Erythroblast (primary cell): ENCODE results near the gene SEC31A.

Experiments used
- DNase-seq, 2 experiments: peaks; one replicate each; lab custom pipeline; 2025; lab: John Stamatoyannopoulos, UW
- GATA1 ChIP-seq: IDR thresholded peaks from 2 replicates; pipeline ENCODE4 v1.6.1; 2011; ENCODE audit warnings: low read depth, mild to moderate bottlenecking, control low read depth, low read length, moderate library complexity
- POLR2A ChIP-seq: IDR thresholded peaks from 2 replicates; pipeline ENCODE4 v1.6.1; 2011; ENCODE audit warnings: mild to moderate bottlenecking, low read length

The SEC31A gene

DNA sequence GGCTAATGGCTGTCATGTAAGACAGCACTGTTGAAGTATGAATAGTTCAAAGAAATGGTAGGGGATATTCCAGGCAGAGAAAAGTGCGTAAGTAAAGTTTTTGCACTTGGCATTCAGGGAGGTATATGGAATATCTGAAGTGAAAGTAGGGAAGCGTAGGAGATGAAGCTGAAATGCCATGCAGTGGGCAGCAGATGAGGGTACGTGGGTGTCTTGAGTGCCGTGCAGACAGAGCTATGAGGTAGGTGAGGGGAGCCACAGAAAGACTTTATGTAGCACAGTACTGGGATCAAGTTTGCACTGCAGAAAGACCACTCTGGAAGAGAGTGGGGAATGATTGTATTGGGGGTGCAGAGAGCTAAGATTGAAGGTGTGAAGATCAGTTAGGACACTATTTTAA is 87.2 kb downstream of the SEC31A start:
- TF ChIP-seq POLR2A (no peak), GATA1 (no peak)
- DNase-seq, result no peak

DNA sequence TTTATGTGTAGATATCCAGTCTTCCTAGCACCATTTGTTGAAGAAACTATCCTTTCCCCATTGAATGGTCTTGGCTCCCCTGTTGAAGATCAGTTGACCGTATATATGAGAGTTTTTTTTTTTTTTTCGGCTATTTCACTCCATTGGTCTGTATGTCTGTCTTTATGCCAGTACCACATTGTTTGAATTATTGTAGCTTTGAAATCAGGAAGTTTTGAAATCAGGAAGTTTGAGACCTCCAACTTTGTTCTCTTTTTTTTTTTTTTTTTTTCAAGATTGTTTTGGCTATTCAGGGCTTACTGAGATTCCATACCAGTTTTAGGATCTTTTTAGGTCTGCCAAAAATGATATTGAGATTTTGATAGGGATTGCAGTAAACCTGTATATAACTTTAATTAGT is 88.0 kb downstream of the SEC31A start:
- DNase-seq, result no peak
- no peak for TF ChIP-seq POLR2A
- TF ChIP-seq GATA1, result no peak

DNA sequence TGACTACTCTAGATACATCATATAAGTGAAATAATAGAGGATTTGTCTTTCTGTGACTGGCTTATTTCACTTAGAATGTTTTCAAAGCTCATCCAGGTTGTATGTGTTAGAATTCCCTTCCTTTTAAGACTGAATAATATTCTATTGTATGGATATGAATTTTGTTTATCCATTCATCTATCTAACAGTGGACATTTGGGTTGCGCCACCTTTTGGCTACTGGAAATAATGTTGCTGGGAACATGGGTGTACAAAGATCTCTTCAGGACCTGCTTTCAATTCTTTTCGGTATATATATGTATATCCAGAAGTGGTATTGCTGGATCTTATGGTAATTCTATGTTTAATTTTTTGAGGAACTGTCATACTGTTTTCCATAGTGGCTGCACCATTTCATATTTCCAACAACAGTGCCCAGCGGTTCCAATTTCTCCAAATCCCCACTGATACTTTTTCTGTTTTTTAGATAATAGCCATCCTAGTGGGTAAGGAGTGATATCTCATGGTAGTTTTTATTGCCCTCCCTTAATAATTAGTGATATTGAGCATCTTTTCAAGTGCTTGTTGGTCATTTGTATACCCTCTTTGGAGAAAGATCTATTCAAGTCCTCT is 88.9 kb downstream of the SEC31A start:
- DNase-seq, result peak; percentile 6 to 8
- TF ChIP-seq POLR2A (no peak), GATA1 (no peak)

DNA sequence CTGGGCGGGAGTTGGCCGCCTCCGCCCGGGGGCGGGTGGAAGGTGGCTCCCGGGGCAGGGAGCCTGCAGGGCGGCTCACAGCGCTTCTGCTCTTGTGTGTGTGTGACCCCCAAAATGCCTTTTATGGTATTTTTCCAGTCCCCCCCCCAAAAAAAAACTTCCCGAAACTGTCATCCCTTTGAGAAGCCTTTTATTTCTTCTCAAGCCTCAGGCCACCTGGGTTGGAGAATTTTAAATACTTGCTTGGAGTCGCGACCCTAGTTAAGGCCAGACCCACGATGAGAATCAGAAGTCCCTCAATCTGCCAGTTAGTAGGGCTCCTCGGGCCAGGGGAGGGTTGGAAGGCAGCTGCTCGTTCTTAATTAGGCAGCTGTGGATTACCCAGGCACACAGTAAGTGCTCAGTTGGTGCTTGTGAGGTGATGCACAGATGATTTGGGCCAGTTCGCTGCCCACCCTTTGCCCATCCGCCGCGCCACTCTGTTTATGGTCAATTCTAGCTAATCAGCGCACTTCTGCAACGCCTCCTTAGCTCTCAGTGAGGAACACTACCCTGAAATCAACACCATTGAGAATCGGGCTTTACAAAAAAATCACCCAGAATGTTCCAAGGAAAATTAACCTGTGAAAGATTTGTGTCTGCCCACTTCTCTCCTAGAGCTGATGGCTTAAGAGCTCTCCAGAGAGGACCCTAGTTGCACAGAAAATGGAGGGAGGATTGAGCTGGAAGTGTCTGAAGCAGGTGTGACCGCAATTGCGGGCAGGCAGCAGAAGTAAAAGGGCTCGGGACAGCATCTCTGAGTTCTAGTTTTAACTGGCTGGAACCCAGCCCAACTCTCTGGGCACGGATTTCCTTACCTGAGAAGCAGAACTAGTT is 91.7 kb downstream of the SEC31A start:
- no peak for DNase-seq
- TF ChIP-seq POLR2A (no peak), GATA1 (no peak)

- peak; percentile 38 to 56 for DNase-seq
- TF ChIP-seq GATA1 (no peak), POLR2A (no peak)
Observed at GRCh38 chr4:82798168-82799005, 92.6 kb downstream of the SEC31A start, which contains the start of gene SCD5. Gene SCD5 (minus strand): TSS chr4:82798796. CDS start chr4:82798537, 259 bp downstream.

GRCh38 chr4:82797405-82798111 is 93.4 kb downstream of the SEC31A start:
- TF ChIP-seq GATA1 (no peak), POLR2A (no peak)
- peak in 1 of 2 experiments; percentile 24 for DNase-seq

DNA sequence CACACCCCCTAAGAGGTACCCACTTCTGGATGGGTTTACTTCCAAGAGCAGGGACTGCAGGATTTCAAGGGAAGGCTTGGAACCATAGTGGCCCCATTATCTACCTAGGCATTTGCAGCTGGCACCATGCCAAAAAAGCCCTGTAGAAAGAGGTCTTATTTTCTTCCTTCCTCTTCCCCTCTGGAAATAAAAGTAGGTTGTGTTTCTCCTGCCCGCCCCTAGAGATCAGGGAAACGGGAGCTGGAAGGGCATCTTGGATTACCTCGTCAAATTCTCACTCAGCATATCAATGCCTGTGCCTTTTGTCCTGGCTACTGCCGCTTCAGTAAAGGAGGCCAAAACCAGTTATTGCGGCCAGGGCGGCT is 93.9 kb downstream of the SEC31A start:
- TF ChIP-seq GATA1 (no peak), POLR2A (no peak)
- peak in 1 of 2 experiments; percentile 19 for DNase-seq

DNA sequence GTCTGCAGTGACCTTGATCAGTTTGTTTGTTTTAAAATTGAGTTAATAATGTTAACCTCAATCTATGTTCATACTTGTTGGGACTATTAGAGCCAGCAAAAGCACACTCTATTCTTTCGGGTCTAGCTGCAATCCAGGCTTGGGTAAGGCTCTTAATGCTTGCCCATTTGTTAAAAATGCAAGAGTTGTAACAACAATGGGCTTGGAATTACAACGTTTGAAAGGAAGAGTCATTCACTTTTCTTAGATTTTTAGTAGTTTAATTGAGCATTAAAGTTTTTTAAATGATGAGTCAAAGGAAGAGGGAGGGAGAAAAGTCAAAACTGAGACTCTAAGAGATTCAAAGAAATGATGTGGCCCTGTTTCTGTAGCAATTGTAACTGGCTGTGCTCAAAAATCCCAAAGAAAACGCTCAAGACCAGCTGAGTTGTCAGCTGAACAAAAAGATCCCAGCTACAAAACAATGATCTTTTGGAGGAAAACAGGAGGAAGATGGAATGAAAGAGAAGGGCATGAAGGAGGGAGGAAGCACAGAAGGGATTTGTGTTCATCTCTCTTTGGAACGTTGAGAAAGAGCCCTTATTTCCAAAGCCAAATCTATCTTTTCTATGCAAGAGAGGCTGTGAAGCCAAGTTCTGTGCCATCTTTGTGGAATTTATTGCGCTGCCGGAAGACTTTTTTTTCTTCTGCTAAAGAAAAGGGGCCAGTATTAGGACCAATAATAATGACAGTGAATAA is 97.9 kb downstream of the SEC31A start:
- no peak for DNase-seq
- no peak for TF ChIP-seq GATA1
- TF ChIP-seq POLR2A, result no peak

GRCh38 chr4:82791179-82791578 is 99.8 kb downstream of the SEC31A start:
- TF ChIP-seq GATA1 (no peak), POLR2A (no peak)
- no peak for DNase-seq

- DNase-seq, result no peak
- TF ChIP-seq GATA1 (no peak), POLR2A (no peak)
Observed at GRCh38 chr4:82790060-82790660, 100.8 kb downstream of the SEC31A start.

DNA sequence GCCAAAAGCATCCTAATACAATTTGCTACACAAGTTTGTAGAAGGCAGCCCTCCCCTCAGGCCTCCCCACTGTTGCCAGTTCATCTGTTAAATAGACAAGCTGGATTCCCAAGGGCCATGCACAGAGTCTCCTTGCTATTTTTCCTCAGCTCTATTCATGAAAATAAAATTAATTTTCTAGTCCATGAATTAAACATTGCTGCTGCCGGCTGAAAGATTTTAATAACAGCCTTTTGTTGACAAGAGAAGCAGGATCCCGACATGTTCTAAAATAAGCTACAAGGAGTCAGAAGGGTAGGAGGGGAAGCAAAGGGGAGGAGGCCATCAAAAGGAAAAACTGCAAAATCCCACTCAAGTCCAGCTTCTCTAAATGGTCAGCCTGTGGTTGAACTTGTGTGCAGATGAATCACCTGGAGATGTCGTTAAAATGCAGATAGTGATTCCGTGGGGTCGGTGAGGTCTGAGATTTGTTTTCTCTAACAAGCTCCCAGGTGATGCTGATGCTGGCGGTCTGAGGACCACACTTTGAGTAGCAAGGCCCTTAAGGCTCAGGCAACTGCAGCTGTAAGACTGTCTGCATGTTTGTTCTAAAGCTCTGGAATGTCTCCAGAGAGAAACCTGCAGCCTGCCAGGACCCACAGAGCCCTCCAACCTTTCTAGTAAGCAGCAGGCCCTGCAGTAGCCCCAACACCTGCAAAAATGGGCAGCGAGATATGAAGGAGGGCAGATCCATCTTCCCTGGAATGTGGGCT is 101.8 kb downstream of the SEC31A start:
- DNase-seq, result no peak
- TF ChIP-seq POLR2A, result no peak
- no peak for TF ChIP-seq GATA1

DNA sequence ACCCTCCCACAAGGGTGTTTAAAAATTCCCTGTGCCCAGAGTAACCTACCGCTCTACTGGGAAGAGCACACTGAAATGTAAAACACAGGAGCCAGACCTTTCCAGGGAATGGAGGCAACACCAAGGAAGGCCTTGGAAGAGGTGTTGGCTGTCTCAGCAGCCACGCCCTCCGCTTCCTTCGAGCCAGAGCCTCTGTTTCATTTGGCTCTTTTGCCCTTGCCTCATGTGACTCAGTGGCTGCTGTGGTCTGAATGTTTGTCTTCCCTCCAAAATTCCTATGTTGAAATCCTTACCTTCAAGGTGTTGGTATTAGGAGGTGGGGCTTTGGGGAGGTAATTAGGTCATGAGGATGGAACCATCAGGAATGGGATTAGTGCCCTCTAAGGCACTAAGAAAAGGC is 103.6 kb downstream of the SEC31A start:
- DNase-seq, result no peak
- TF ChIP-seq POLR2A (no peak), GATA1 (no peak)
